NCI-H1694 treated with DMSO at 0.1 percent for 48 hours (cell line): ENCODE measurements around the gene SH2D5.
"Not testable (repeated sequence)": the region's sequence is repeated elsewhere in the genome, so short reads cannot be mapped to it uniquely, and the experiment has no call there.

ENCODE experiments used
- DNase-seq: peaks from one replicate; lab custom pipeline; 2025; lab: John Stamatoyannopoulos, UW

Gene SH2D5

DNA sequence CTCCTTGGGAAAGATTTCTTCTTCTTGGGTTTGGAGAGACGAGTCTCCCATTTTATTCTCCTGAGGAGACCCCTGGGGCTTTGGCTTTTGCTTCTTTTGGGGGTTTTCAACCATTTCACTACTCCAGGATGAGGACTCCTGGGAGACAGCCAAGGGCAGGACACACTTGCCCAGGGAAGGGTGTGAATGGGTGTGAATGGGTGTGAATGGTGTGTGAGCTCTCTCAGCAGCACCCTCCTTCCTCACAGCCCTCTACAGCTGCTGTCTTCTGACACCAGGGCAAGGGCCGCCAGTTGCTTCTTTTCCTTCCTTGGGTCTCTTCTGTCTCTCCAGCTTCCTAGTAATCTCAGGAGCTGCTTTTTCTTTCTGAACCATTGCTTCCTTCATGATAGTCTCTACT lies 38.9 kb downstream of the SH2D5 start:
- no peak for DNase-seq

DNA sequence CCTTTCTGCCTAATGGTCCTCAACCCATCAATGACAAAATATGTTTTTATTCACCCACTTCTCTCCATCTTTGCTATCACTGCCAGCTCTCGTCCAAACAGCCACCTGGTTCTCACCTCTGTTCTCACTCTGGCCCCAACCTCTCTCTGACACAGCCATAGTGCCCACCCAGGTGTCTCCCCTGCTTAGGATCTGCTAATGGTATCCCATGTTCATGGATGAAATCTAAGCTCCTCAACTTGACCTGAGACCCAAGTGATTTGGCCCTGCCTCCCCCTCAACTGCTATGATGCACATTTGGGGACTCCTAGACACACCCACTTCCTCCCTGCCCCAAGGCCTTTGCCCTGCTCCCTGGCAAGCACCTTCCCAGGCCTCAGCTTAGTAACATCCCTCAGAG lies 40.6 kb downstream of the SH2D5 start:
- no peak for DNase-seq

DNA sequence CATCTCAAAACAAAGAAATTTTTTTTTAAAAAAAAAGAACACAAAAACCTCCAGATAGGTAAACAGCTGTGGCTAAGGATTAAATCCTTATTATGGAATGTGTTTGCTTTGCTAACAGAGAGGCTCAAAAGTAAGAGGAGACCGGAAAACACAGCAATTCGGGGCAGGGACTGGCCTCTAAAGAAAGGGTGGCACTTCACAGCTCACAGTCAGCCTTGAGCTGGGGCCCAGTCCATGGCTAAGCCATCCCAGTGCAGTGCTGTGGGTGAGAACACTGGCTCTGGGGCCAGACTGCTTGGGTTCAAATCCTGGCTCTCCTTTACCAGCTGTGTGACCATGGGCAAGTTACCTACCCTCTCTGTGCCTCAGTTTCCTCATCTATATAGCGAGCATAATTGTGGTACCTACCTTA lies 42.9 kb downstream of the SH2D5 start:
- DNase-seq = no peak

DNA sequence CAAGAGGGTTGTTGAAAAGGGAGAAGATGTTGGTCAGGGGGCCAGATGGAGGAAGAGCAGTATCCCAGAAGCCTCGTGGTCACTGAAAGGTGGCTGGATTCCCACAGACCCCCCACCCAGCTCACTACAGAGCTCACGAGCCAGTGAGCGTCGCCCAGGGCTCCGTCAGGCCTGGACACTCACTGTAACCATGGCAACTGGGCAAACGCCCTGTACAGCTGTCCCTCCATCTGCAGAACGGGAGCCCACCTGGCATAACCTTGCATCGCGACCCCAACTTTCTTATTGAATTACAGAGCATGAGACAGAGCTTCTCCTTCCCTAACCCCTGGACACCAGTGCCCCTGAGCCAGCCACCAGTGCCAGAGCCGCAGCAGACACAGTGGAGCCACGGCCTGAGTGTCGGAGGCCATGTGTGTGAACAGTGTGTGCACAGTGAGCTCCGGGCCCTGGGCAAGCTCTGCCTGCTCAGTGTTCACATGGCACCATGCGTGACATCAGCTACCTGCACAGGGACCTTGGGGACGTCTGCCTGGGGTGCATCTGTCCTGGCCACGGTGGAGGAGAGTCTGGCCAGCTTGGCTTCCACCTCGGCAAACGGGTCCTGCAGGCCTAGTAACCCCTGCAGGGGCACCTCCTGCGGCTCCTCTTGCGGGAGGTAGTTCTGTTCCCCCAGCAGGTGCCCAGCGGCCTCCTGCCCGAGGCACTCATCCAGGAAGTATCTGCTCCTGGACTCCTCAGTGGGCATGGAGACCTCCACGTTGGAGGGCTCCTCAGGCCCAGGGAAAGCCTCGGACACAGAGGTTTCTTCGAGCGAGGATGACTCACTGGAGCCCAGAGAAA lies 45.4 kb downstream of the SH2D5 start:
- DNase-seq = no peak

DNA sequence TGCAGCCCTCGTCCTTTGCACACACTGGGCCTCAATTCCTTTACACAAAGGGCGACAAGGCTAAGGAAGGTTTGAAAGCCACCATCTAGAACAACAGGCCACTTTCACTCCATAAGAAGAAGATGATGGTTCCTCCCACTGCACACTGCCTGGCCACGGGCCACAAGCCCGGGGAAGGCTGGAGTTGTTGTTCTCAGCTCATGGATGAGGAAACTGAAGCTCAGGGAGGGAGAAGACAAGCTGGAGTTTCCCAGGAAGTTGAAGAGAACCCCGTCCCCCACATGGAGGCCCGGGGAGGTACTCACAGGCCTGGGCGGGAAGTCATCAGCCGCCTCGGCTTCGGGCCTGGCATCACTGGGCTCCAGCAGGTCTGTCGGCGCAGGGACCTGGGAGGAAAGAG lies 46.8 kb downstream of the SH2D5 start:
- no peak for DNase-seq

DNA sequence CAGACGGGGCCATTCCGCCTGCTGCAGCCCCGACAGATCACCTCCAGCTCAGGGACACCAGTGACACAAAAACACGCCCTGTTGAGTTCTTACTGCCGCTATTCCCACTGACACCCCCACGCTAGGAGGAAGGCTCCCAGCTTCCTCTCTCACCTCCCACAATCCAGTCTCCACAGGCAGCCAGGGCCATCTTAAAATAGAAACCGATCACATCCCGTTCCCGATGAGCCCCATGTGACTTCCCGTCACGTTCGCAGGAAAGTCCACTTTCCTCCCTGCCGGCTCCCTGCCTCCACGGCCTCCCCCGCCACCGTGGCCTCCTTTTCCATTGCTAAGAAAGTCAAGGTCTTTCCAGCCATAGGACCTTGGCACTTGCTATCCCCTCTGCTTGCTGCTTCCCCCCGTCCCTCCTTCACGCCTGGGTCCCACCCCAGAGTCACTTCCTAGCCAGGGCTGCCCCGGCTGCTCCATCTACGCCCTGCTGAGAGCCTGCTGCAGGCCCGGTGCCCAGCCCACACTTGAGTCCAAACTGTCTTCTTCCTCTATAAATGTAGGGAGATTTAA lies 47.3 kb downstream of the SH2D5 start:
- no peak for DNase-seq

DNA sequence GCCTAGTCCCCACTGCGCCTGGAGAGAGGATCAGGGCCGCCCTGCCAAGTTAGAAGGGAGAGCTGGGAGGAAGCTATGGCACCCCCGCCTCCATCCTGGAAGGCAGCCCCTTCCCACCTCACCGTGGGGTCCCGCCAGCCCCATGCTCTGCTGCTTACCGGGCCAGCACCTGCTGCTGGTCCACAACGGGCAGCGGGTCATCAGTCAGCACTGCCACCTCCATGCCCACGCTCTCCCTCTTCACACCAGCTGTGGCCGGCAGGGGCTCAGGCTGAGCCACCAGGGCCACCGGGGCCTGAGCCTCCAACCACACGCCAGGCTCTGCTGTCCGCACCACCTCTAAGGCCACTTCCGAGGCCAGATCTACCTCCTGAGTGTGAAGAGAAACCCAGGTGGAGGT lies 47.9 kb downstream of the SH2D5 start:
- no peak for DNase-seq

DNA sequence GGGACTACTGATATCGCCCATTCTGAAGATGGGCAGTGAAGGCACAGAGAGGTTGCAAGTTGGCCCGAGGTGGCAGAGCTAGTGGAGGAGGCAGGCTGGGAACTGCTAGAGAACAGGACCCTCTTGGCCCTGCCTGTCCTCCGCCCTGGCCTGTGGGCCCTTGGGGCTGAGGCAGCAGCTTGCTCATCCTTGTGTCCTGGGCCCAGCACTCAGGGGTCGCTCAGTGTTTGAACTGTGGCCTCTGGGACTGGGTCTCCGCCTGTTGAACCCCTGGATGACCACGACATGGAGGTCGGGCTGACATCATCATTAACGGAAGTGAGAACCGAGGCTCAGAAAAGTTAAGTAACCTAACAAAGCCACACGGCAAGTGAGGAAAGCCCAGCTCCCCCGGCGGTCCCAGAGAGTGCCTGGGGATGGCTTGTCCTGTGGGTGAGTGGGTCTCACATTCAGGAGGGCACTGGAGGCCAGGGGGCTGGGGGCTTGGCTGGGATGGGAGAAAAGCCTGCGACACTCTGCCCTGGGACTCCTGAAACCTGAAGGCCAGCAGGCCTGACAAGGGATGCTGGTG lies 48.4 kb downstream of the SH2D5 start:
- DNase-seq = no peak

DNA sequence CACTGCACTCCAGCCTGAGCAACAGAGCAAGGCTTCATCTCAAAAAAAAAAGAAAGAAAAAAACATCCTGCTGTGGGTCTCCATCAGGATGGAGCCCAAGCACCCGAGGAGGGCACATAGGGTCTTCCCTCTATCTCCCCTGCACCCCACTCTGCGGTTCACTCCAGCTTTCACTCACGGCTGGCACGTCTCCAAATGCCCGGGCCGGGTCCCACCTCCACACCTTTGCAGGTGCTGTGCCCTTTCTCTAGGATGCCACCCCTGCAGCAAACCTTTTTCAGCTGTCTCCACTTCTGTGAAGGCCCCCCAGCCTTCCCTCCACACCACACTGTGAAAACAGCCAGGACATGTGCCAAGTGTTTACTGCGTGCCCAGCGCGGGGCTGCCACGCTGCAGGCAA lies 48.9 kb downstream of the SH2D5 start:
- DNase-seq = no peak

DNA sequence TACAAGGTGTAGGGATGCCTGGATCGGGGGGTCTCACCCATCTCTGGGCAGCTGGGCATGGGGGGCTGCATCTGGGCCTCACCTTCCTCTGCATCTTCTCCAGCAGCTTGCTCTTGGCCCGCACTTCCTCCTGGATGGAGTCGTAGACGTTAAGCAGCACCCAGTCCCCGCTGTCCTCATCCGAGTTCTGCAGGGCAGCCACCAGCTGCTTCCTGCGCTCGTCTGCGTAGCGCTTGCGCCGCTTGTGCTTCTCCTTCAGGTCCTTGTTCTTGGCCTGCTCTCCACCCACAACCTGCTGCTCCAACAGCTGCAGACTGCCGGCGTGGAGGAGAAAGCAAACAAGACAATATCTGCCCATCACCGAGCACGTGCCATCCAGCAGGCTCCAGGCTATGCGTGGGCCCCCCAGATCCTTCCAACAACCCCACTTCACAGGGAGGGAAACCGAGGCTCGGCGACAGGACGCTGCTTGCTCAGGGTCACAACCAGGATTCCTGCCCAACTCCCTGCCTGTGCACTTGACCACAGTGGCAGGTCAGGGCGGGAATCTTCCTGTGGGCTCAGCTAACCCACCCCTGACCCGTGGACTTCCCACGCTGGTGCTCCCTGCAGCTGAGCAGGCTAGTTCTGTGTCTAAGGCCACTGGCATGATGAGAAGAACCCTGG lies 49.8 kb downstream of the SH2D5 start:
- no peak for DNase-seq

DNA sequence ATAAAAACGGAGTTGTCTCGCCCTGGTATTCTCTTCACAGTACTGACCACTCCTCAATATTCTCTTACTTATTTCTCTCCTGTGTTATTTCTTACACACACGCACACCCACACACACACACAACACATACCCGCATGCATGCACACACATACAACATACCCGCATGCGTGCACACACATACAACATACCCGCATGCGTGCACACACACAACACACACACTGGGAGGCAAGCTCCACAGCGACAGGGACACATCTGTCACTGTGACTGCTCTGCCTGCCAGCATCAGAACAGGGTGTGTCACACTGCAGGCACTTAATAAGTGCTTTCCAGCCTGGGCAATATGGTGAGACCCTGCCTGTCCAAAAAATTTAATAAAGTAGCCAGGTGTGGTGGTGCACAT lies 50.5 kb downstream of the SH2D5 start:
- DNase-seq = no peak

DNA sequence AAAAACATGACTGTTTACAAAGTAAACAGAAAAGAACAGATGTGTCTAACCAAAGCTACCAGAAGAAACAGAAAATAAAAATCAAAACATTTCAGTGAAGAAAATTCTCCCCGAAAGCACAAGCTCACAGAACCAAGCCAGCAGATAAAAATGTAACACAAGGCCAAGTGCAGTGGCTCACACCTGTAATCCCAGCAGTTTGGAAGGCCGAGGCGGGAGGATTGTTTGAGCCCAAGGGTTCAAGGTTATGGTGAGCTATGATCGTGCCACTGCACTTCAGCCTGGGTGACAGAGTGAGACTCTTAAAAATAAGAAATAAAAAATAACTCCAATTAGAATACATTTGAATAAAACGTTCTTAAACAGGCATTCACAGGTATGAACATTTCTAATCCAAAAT lies 52.2 kb downstream of the SH2D5 start:
- DNase-seq = no peak

DNA sequence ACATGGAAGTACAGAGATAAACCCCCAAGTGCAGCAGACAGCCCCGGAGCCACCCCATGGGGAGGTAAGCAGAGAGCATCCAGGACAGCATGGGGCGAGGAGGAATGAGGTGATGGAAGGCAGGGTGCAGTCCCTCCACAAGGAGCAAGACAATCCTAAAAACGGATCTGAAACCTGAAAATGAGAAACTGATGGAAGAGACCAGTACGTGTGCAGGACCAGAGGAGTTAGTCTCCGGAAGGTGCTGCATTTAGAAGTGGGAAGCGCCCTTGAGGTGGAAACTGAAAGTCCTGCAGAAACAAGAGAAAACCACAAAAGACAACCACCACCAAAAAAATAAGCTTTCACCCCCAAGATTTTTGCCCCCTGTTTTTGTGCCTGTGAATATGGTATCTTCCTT lies 53.9 kb downstream of the SH2D5 start:
- DNase-seq = no peak

DNA sequence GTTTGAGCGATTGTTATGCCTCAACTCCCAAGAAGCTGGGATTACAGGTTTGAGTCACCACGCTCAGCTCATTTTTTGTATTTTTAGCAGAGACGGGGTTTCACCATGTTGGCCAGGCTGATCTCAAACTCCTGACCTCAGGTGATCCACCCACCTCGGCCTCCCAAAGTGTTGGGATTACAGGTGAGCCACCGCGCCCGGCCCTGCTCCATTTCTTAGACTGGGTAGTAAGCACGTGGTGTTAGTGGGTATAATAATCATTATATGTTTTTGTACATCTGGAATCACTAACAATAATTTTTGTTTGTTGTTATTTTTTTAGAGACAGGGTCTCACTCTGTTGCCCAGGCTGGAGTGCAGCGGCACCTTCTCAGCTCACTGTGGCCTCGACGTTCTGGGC lies 58.9 kb downstream of the SH2D5 start:
- not testable (repeated sequence) for DNase-seq

DNA sequence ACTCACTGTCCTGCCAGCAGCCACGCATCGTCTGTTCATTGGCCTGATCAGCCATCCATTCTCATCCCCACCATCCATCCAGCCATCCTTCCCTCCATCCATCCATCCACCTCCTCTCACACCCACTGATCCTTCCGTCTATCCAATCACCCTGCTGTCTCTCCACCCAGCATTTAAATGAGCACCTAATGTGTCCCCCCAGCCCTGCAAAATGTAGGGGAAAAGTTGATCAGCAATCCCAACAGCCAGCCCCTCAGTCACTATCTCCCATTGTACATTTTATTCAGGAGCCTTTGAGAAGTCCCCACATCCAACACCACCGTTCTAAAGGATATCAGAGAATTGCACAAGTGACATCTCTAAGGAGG lies 60.3 kb downstream of the SH2D5 start:
- no peak for DNase-seq

DNA sequence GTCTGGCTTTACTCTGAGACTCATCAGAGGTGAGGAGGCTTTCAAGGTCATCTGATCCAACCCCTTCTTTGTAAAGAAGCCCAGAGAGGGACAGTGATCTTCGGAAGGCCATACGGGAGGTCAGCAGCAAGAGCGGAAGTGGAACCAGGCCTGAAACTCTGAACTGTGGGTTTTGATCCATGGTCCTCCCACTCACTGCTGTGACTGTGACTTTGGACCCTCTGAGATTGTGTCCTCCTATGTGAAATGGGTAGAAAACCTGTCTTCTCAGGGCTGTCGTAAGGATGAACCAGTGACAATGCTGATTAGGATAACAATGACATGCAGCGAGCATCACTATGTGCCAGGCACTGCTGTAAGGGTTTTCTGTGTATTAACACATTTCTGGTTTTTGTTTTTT lies 61.6 kb downstream of the SH2D5 start:
- DNase-seq = no peak
